ENCODE measurements around the gene DDR2. TPM values are rescaled to one million over a fixed set of nuclear protein-coding genes. Genes with fewer than 3 reads are reported as not detected.
"Not testable (repeated sequence)": the region's sequence is repeated elsewhere in the genome, so short reads cannot be mapped to it uniquely, and the experiment has no call there.

Gene DDR2
- 1.7 TPM for polyA plus RNA-seq (2013, experiment 1 of 2)
- polyA plus RNA-seq (2013, experiment 2 of 2): 1.8 TPM

GRCh38 chr1:162632217-162632666, at the start of gene DDR2:
Gene DDR2 (plus strand): TSS chr1:162632464. CDS start chr1:162719064, 86,600 bp downstream.
- Histone ChIP-seq H3K4me2 (ENCODE audit: low read length) (no peak within 1 kb of the TSS), H3K36me3 (ENCODE audit: control insufficient read depth, insufficient read depth, low read length) (no peaks in the 10 kb centered on the region), H3K18ac (ENCODE audit: low read length) (peak within 1 kb of the TSS; percentile 94), H3K9ac (ENCODE audit: low read length) (no peak within 1 kb of the TSS), H4K5ac (ENCODE audit: low read length) (peak within 1 kb of the TSS; percentile 71), H3K79me2 (ENCODE audit: control insufficient read depth, insufficient read depth, low read length) (no peaks in the 10 kb centered on the region), H4K8ac (ENCODE audit: low read depth, low read length) (no peak within 1 kb of the TSS), H3K23ac (ENCODE audit: low read length) (no peak within 1 kb of the TSS), H3K56ac (ENCODE audit: low read length) (peak within 1 kb of the TSS; percentile 62), H2BK120ac (ENCODE audit: low read depth, low read length) (peak within 1 kb of the TSS; percentile 13), H3K4ac (ENCODE audit: low read depth, low read length) (peak within 1 kb of the TSS; percentile 72), H3K27ac (ENCODE audit: low read depth, low read length) (no peak within 1 kb of the TSS), H3K4me3 (ENCODE audit: low read length) (no peak within 1 kb of the TSS), H3K27me3 (ENCODE audit: insufficient read depth, low read length, poor library complexity) (no peaks in the 10 kb centered on the region), H2BK15ac (replicated peaks; ENCODE audit: low read depth) (peak within 1 kb of the TSS; percentile 46), H2BK5ac (ENCODE audit: low read length) (no peak within 1 kb of the TSS), H3K79me1 (ENCODE audit: low read length) (no peaks in the 10 kb centered on the region), H2AK5ac (ENCODE audit: low read length) (no peak within 1 kb of the TSS), H3K4me1 (ENCODE audit: control insufficient read depth, low read depth, low read length) (peaks cover 3% of the 10 kb centered on the region)
- no CpG with 5 or more reads among the region's 4 CpGs for WGBS (ENCODE audit: extremely low coverage, insufficient coverage, low lambda C conversion rate)
- peak; percentile 77 for DNase-seq

GRCh38 chr1:162582901-162583300, 49.4 kb upstream of the DDR2 start:
- not testable (repeated sequence) for H3K9ac ChIP-seq (ENCODE audit: low read length); H3K4me2 ChIP-seq (ENCODE audit: low read length); H4K5ac ChIP-seq (ENCODE audit: low read length); H3K36me3 ChIP-seq (ENCODE audit: control insufficient read depth, insufficient read depth, low read length); H3K79me2 ChIP-seq (ENCODE audit: control insufficient read depth, insufficient read depth, low read length); H3K23ac ChIP-seq (ENCODE audit: low read length); H3K4ac ChIP-seq (ENCODE audit: low read depth, low read length); H3K79me1 ChIP-seq (ENCODE audit: low read length); H2BK15ac ChIP-seq (replicated peaks; ENCODE audit: low read depth); H2AK5ac ChIP-seq (ENCODE audit: low read length); H4K8ac ChIP-seq (ENCODE audit: low read depth, low read length); H3K27me3 ChIP-seq (ENCODE audit: insufficient read depth, low read length, poor library complexity); H3K27ac ChIP-seq (ENCODE audit: low read depth, low read length); H2BK5ac ChIP-seq (ENCODE audit: low read length); H3K4me3 ChIP-seq (ENCODE audit: low read length); H3K4me1 ChIP-seq (ENCODE audit: control insufficient read depth, low read depth, low read length); H3K56ac ChIP-seq (ENCODE audit: low read length); H2BK120ac ChIP-seq (ENCODE audit: low read depth, low read length); DNase-seq; H3K18ac ChIP-seq (ENCODE audit: low read length)
- WGBS (ENCODE audit: extremely low coverage, insufficient coverage, low lambda C conversion rate): no CpG with 5 or more reads among the region's 6 CpGs

- not testable (repeated sequence) for DNase-seq; H3K79me1 ChIP-seq (ENCODE audit: low read length); H2AK5ac ChIP-seq (ENCODE audit: low read length); H3K4me3 ChIP-seq (ENCODE audit: low read length); H4K5ac ChIP-seq (ENCODE audit: low read length); H3K79me2 ChIP-seq (ENCODE audit: control insufficient read depth, insufficient read depth, low read length); H3K27me3 ChIP-seq (ENCODE audit: insufficient read depth, low read length, poor library complexity); H3K23ac ChIP-seq (ENCODE audit: low read length); H3K4ac ChIP-seq (ENCODE audit: low read depth, low read length); H2BK15ac ChIP-seq (replicated peaks; ENCODE audit: low read depth); H2BK5ac ChIP-seq (ENCODE audit: low read length); H2BK120ac ChIP-seq (ENCODE audit: low read depth, low read length); H3K56ac ChIP-seq (ENCODE audit: low read length); H3K18ac ChIP-seq (ENCODE audit: low read length); H3K27ac ChIP-seq (ENCODE audit: low read depth, low read length); H3K4me2 ChIP-seq (ENCODE audit: low read length); H3K36me3 ChIP-seq (ENCODE audit: control insufficient read depth, insufficient read depth, low read length); H3K4me1 ChIP-seq (ENCODE audit: control insufficient read depth, low read depth, low read length); H3K9ac ChIP-seq (ENCODE audit: low read length)
- WGBS (ENCODE audit: extremely low coverage, insufficient coverage, low lambda C conversion rate): no CpG with 5 or more reads among the region's 4 CpGs
- H4K8ac ChIP-seq (ENCODE audit: low read depth, low read length): peak overlapping the region; percentile 76
Observed at GRCh38 chr1:162585101-162585500, 47.2 kb upstream of the DDR2 start.

GRCh38 chr1:162587347-162587746, 44.9 kb upstream of the DDR2 start:
- DNase-seq: no peak
- Histone ChIP-seq H2BK5ac (ENCODE audit: low read length) (no peak overlapping the region), H3K4me2 (ENCODE audit: low read length) (no peak overlapping the region), H2BK15ac (replicated peaks; ENCODE audit: low read depth) (no peak overlapping the region), H3K23ac (ENCODE audit: low read length) (no peak overlapping the region), H4K8ac (ENCODE audit: low read depth, low read length) (no peak overlapping the region), H3K79me1 (ENCODE audit: low read length) (no peaks in the 10 kb centered on the region), H3K27ac (ENCODE audit: low read depth, low read length) (no peak overlapping the region), H3K4ac (ENCODE audit: low read depth, low read length) (no peak overlapping the region), H3K4me3 (ENCODE audit: low read length) (no peak overlapping the region), H2AK5ac (ENCODE audit: low read length) (no peak overlapping the region), H3K27me3 (ENCODE audit: insufficient read depth, low read length, poor library complexity) (no peaks in the 10 kb centered on the region), H3K79me2 (ENCODE audit: control insufficient read depth, insufficient read depth, low read length) (no peaks in the 10 kb centered on the region), H2BK120ac (ENCODE audit: low read depth, low read length) (no peak overlapping the region), H4K5ac (ENCODE audit: low read length) (no peak overlapping the region), H3K36me3 (ENCODE audit: control insufficient read depth, insufficient read depth, low read length) (no peaks in the 10 kb centered on the region), H3K56ac (ENCODE audit: low read length) (no peak overlapping the region), H3K18ac (ENCODE audit: low read length) (no peak overlapping the region), H3K4me1 (ENCODE audit: control insufficient read depth, low read depth, low read length) (no peaks in the 10 kb centered on the region), H3K9ac (ENCODE audit: low read length) (no peak overlapping the region)
- WGBS (ENCODE audit: extremely low coverage, insufficient coverage, low lambda C conversion rate): no CpG with 5 or more reads among the region's 6 CpGs

- Histone ChIP-seq H4K5ac (ENCODE audit: low read length) (no peak overlapping the region), H3K27ac (ENCODE audit: low read depth, low read length) (no peak overlapping the region), H2BK5ac (ENCODE audit: low read length) (no peak overlapping the region), H3K4ac (ENCODE audit: low read depth, low read length) (no peak overlapping the region), H3K79me2 (ENCODE audit: control insufficient read depth, insufficient read depth, low read length) (no peaks in the 10 kb centered on the region), H3K56ac (ENCODE audit: low read length) (no peak overlapping the region), H3K4me2 (ENCODE audit: low read length) (no peak overlapping the region), H3K18ac (ENCODE audit: low read length) (no peak overlapping the region), H3K27me3 (ENCODE audit: insufficient read depth, low read length, poor library complexity) (no peaks in the 10 kb centered on the region), H3K36me3 (ENCODE audit: control insufficient read depth, insufficient read depth, low read length) (peaks cover 1% of the 10 kb centered on the region), H3K23ac (ENCODE audit: low read length) (no peak overlapping the region), H2BK120ac (ENCODE audit: low read depth, low read length) (no peak overlapping the region), H3K4me1 (ENCODE audit: control insufficient read depth, low read depth, low read length) (no peaks in the 10 kb centered on the region), H3K79me1 (ENCODE audit: low read length) (no peaks in the 10 kb centered on the region), H2BK15ac (replicated peaks; ENCODE audit: low read depth) (no peak overlapping the region), H3K9ac (ENCODE audit: low read length) (no peak overlapping the region), H4K8ac (ENCODE audit: low read depth, low read length) (no peak overlapping the region), H2AK5ac (ENCODE audit: low read length) (no peak overlapping the region), H3K4me3 (ENCODE audit: low read length) (no peak overlapping the region)
- no peak for DNase-seq
- no CpG with 5 or more reads among the region's 5 CpGs for WGBS (ENCODE audit: extremely low coverage, insufficient coverage, low lambda C conversion rate)
Observed at GRCh38 chr1:162587761-162588260, 44.5 kb upstream of the DDR2 start.

GRCh38 chr1:162590101-162590500, 42.2 kb upstream of the DDR2 start:
- WGBS (ENCODE audit: extremely low coverage, insufficient coverage, low lambda C conversion rate): no CpG with 5 or more reads among the region's 3 CpGs
- no peak overlapping the region for H3K23ac ChIP-seq (ENCODE audit: low read length)
- no peak overlapping the region for H4K5ac ChIP-seq (ENCODE audit: low read length)
- no peak overlapping the region for H3K27ac ChIP-seq (ENCODE audit: low read depth, low read length)
- H3K4me1 ChIP-seq (ENCODE audit: control insufficient read depth, low read depth, low read length): no peaks in the 10 kb centered on the region
- no peak overlapping the region for H3K9ac ChIP-seq (ENCODE audit: low read length)
- H3K4ac ChIP-seq (ENCODE audit: low read depth, low read length): no peak overlapping the region
- H4K8ac ChIP-seq (ENCODE audit: low read depth, low read length): no peak overlapping the region
- no peak overlapping the region for H3K4me3 ChIP-seq (ENCODE audit: low read length)
- H3K27me3 ChIP-seq (ENCODE audit: insufficient read depth, low read length, poor library complexity): no peaks in the 10 kb centered on the region
- H2BK120ac ChIP-seq (ENCODE audit: low read depth, low read length): no peak overlapping the region
- no peak overlapping the region for H3K18ac ChIP-seq (ENCODE audit: low read length)
- H3K56ac ChIP-seq (ENCODE audit: low read length): no peak overlapping the region
- no peaks in the 10 kb centered on the region for H3K79me1 ChIP-seq (ENCODE audit: low read length)
- no peaks in the 10 kb centered on the region for H3K79me2 ChIP-seq (ENCODE audit: control insufficient read depth, insufficient read depth, low read length)
- peaks cover 1% of the 10 kb centered on the region for H3K36me3 ChIP-seq (ENCODE audit: control insufficient read depth, insufficient read depth, low read length)
- H2AK5ac ChIP-seq (ENCODE audit: low read length): no peak overlapping the region
- H3K4me2 ChIP-seq (ENCODE audit: low read length): no peak overlapping the region
- DNase-seq: no peak
- H2BK5ac ChIP-seq (ENCODE audit: low read length): no peak overlapping the region
- no peak overlapping the region for H2BK15ac ChIP-seq (replicated peaks; ENCODE audit: low read depth)

All from mesendoderm (in vitro differentiated cells).